IPS-15b (cell line): ENCODE results near the gene SMAD3.

Source experiments
- H3K27me3 ChIP-seq: one replicate; pipeline ENCODE4 v1.6.1; 2013; ENCODE audit warnings: low read length; ENCODE audit not compliant: control insufficient read depth, insufficient read depth
- H3K36me3 ChIP-seq: one replicate; pipeline ENCODE4 v1.6.1; 2013; ENCODE audit warnings: low read length; ENCODE audit not compliant: control insufficient read depth, insufficient read depth
- H3K4me1 ChIP-seq: one replicate; pipeline ENCODE4 v1.6.1; 2013; ENCODE audit warnings: mild to moderate bottlenecking, low read length; ENCODE audit not compliant: control insufficient read depth, insufficient read depth
- H3K4me3 ChIP-seq: one replicate; pipeline ENCODE4 v1.5.1; 2013; ENCODE audit warnings: low read depth, low read length
- H3K9ac ChIP-seq: one replicate; pipeline ENCODE4 v1.6.1; 2013; ENCODE audit warnings: low read depth, mild to moderate bottlenecking, low read length
- H3K9me3 ChIP-seq: one replicate; pipeline ENCODE4 v1.6.1; 2013; ENCODE audit warnings: mild to moderate bottlenecking, low read length; ENCODE audit not compliant: control insufficient read depth, insufficient read depth

The SMAD3 gene

GRCh38 chr15:67164811-67165253 is 99.4 kb downstream of the SMAD3 start:
- H3K4me3 ChIP-seq, result no peak overlapping the region
- H3K9ac ChIP-seq, result no peak overlapping the region
- peaks cover 21% of the 10 kb centered on the region for H3K4me1 ChIP-seq
- H3K9me3 ChIP-seq, result no peaks in the 10 kb centered on the region
- no peaks in the 10 kb centered on the region for H3K27me3 ChIP-seq
- H3K36me3 ChIP-seq, result peaks cover 9% of the 10 kb centered on the region

- H3K9me3 ChIP-seq, result no peaks in the 10 kb centered on the region
- peaks cover 13% of the 10 kb centered on the region for H3K36me3 ChIP-seq
- H3K27me3 ChIP-seq, result no peaks in the 10 kb centered on the region
- H3K4me1 ChIP-seq, result peaks cover 21% of the 10 kb centered on the region
- H3K9ac ChIP-seq, result peak overlapping the region; percentile 2
- peak overlapping the region; percentile 11 for H3K4me3 ChIP-seq
Observed at GRCh38 chr15:67165254-67166253, 100.2 kb downstream of the SMAD3 start.

GRCh38 chr15:67166280-67167009 is 101.0 kb downstream of the SMAD3 start:
- Histone ChIP-seq H3K27me3 (no peaks in the 10 kb centered on the region), H3K36me3 (peaks cover 19% of the 10 kb centered on the region), H3K9me3 (no peaks in the 10 kb centered on the region), H3K4me3 (peak overlapping the region; percentile 6), H3K4me1 (peaks cover 21% of the 10 kb centered on the region), H3K9ac (peak overlapping the region; percentile 2)

GRCh38 chr15:67167091-67167490 is 101.7 kb downstream of the SMAD3 start:
- Histone ChIP-seq H3K4me1 (peaks cover 21% of the 10 kb centered on the region), H3K36me3 (peaks cover 19% of the 10 kb centered on the region), H3K9me3 (no peaks in the 10 kb centered on the region), H3K9ac (no peak overlapping the region), H3K27me3 (no peaks in the 10 kb centered on the region), H3K4me3 (no peak overlapping the region)

- Histone ChIP-seq H3K9ac (no peak overlapping the region), H3K27me3 (no peaks in the 10 kb centered on the region), H3K4me3 (no peak overlapping the region), H3K4me1 (peaks cover 21% of the 10 kb centered on the region), H3K9me3 (no peaks in the 10 kb centered on the region), H3K36me3 (peaks cover 19% of the 10 kb centered on the region)
Observed at GRCh38 chr15:67168694-67169093, 103.3 kb downstream of the SMAD3 start.

GRCh38 chr15:67170143-67170925 is 104.9 kb downstream of the SMAD3 start:
- H3K4me1 ChIP-seq, result peaks cover 14% of the 10 kb centered on the region
- H3K4me3 ChIP-seq, result no peak overlapping the region
- H3K36me3 ChIP-seq, result peaks cover 21% of the 10 kb centered on the region
- H3K9me3 ChIP-seq, result no peaks in the 10 kb centered on the region
- no peaks in the 10 kb centered on the region for H3K27me3 ChIP-seq
- no peak overlapping the region for H3K9ac ChIP-seq

GRCh38 chr15:67171471-67171870 is 106.1 kb downstream of the SMAD3 start:
- no peaks in the 10 kb centered on the region for H3K27me3 ChIP-seq
- peaks cover 27% of the 10 kb centered on the region for H3K36me3 ChIP-seq
- H3K4me3 ChIP-seq, result no peak overlapping the region
- H3K9me3 ChIP-seq, result no peaks in the 10 kb centered on the region
- no peak overlapping the region for H3K9ac ChIP-seq
- peaks cover 14% of the 10 kb centered on the region for H3K4me1 ChIP-seq

GRCh38 chr15:67172172-67172571 is 106.8 kb downstream of the SMAD3 start:
- H3K9ac ChIP-seq, result no peak overlapping the region
- no peak overlapping the region for H3K4me3 ChIP-seq
- no peaks in the 10 kb centered on the region for H3K9me3 ChIP-seq
- no peaks in the 10 kb centered on the region for H3K27me3 ChIP-seq
- H3K4me1 ChIP-seq, result peaks cover 12% of the 10 kb centered on the region
- peaks cover 24% of the 10 kb centered on the region for H3K36me3 ChIP-seq

GRCh38 chr15:67173005-67173404 is 107.6 kb downstream of the SMAD3 start:
- no peak overlapping the region for H3K9ac ChIP-seq
- H3K27me3 ChIP-seq, result no peaks in the 10 kb centered on the region

GRCh38 chr15:67173786-67174185 is 108.4 kb downstream of the SMAD3 start:
- peaks cover 19% of the 10 kb centered on the region for H3K36me3 ChIP-seq
- peaks cover 12% of the 10 kb centered on the region for H3K4me1 ChIP-seq

More at GRCh38 chr15:67173005-67173404, 107.6 kb downstream of the SMAD3 start:
- peaks cover 12% of the 10 kb centered on the region for H3K4me1 ChIP-seq
- H3K4me3 ChIP-seq, result no peak overlapping the region
- no peaks in the 10 kb centered on the region for H3K9me3 ChIP-seq
- H3K36me3 ChIP-seq, result peaks cover 23% of the 10 kb centered on the region

GRCh38 chr15:67174446-67174845 is 109.0 kb downstream of the SMAD3 start:
- Histone ChIP-seq H3K4me1 (peaks cover 12% of the 10 kb centered on the region), H3K9ac (no peak overlapping the region)

More at GRCh38 chr15:67173786-67174185, 108.4 kb downstream of the SMAD3 start:
- Histone ChIP-seq H3K9ac (no peak overlapping the region), H3K27me3 (no peaks in the 10 kb centered on the region), H3K4me3 (no peak overlapping the region), H3K9me3 (no peaks in the 10 kb centered on the region)

More at GRCh38 chr15:67174446-67174845, 109.0 kb downstream of the SMAD3 start:
- no peak overlapping the region for H3K4me3 ChIP-seq
- peaks cover 19% of the 10 kb centered on the region for H3K36me3 ChIP-seq
- no peaks in the 10 kb centered on the region for H3K9me3 ChIP-seq
- no peaks in the 10 kb centered on the region for H3K27me3 ChIP-seq
